ENCODE measurements around the gene C2orf69. TPM values are rescaled to one million over a fixed set of nuclear protein-coding genes. Genes with fewer than 3 reads are reported as not detected.
A peak's percentile ranks its signal among the peaks of the same experiment; 100 is the strongest.

The C2orf69 gene
- total RNA-seq, 1 experiment from 2014 or later: 22.0 TPM

DNA sequence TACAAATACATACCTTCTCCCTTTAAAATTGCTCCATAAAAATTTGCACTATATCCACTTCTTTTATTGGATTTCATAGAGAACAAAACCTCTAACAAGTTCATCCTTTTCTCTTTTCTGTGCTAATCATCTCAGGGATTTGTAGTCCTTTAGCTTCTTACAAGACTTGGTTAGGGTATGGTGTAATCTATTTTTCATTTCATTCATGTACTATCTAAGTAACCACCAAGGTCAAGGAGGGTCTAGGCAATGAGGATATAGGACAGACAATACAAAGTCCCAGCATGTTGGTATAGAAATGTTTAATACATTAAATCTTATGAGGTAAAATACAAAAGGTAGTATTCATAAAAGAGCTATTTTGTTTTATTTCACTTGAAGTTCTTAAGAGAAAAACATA lies 17.5 kb downstream of the C2orf69 start:
- Mint-ChIP-seq H3K27ac (peak overlapping the region; percentile 4 to 89 (median 41); a peak in 5 of 7 replicates), H3K36me3 (ENCODE audit: insufficient read depth in 1 of 3, low read depth in 3 of 3) (peaks cover 16 to 54% (median 42%) of the 10 kb centered on the region in 3 experiments; a peak in 6 of 7 replicates), H3K4me1 (peaks cover 27 to 30% of the 10 kb centered on the region in 2 experiments), H3K27me3 (ENCODE audit: low read depth) (no peaks in the 10 kb centered on the region), H3K4me3 (no peak overlapping the region), H3K9me3 (no peaks in the 10 kb centered on the region)
- H3T11ph ChIP-seq (ENCODE audit: low read length): no peak overlapping the region
- no peak overlapping the region for H2AK5ac ChIP-seq (ENCODE audit: insufficient read length, low read length)
- no peaks in the 10 kb centered on the region for H3K79me1 ChIP-seq (ENCODE audit: insufficient read depth, low read depth, low read length, poor library complexity, severe bottlenecking)
- no peaks in the 10 kb centered on the region for H4K20me1 ChIP-seq (ENCODE audit: control insufficient read depth, insufficient read depth, insufficient read length)
- no peak overlapping the region for H3K27ac ChIP-seq (ENCODE audit: insufficient read length, low read depth, low read length)
- no peak overlapping the region for H3K4ac ChIP-seq (ENCODE audit: low read depth, low read length)
- DNase-seq: no peak
- no peak overlapping the region for H2BK20ac ChIP-seq (ENCODE audit: low read depth, low read length, poor library complexity, severe bottlenecking)
- H3K23ac ChIP-seq (ENCODE audit: insufficient read length, low read depth, low read length): no peak overlapping the region
- no peaks in the 10 kb centered on the region for H3K4me1 ChIP-seq (ENCODE audit: insufficient read depth, low read length)
- no peak overlapping the region for H4K5ac ChIP-seq (ENCODE audit: insufficient read length, low read depth, low read length)
- H2BK15ac ChIP-seq (ENCODE audit: low read depth, low read length): no peak overlapping the region
- H2AFZ ChIP-seq (ENCODE audit: low read length): no peak overlapping the region
- no peak overlapping the region for H4K91ac ChIP-seq (ENCODE audit: insufficient read length, low read depth, low read length)
- H2BK120ac ChIP-seq (ENCODE audit: low read depth, low read length, poor library complexity, severe bottlenecking): no peak overlapping the region
- no peak overlapping the region for H3K9ac ChIP-seq (ENCODE audit: extremely low read depth, insufficient read length, low read length)
- no peaks in the 10 kb centered on the region for H3K27me3 ChIP-seq (ENCODE audit: insufficient read depth, low read length)
- H2BK12ac ChIP-seq (ENCODE audit: insufficient read length, low read depth, low read length): no peak overlapping the region
- H3K18ac ChIP-seq (ENCODE audit: insufficient read length, low read depth, low read length): no peak overlapping the region
- no peak overlapping the region for H3K4me2 ChIP-seq (ENCODE audit: insufficient read depth, insufficient read length, low read length)
- TF ChIP-seq, protein P1, sequence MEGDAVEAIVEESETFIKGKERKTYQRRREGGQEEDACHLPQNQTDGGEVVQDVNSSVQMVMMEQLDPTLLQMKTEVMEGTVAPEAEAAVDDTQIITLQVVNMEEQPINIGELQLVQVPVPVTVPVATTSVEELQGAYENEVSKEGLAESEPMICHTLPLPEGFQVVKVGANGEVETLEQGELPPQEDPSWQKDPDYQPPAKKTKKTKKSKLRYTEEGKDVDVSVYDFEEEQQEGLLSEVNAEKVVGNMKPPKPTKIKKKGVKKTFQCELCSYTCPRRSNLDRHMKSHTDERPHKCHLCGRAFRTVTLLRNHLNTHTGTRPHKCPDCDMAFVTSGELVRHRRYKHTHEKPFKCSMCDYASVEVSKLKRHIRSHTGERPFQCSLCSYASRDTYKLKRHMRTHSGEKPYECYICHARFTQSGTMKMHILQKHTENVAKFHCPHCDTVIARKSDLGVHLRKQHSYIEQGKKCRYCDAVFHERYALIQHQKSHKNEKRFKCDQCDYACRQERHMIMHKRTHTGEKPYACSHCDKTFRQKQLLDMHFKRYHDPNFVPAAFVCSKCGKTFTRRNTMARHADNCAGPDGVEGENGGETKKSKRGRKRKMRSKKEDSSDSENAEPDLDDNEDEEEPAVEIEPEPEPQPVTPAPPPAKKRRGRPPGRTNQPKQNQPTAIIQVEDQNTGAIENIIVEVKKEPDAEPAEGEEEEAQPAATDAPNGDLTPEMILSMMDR (conservative IDR thresholded peaks at IDR 0.05): no peak
- no peaks in the 10 kb centered on the region for H3K9me3 ChIP-seq (ENCODE audit: control insufficient read depth, low read depth, low read length)
- H2BK5ac ChIP-seq (ENCODE audit: insufficient read length, low read length): no peak overlapping the region
- H3K14ac ChIP-seq (ENCODE audit: insufficient read depth, low read length): no peak overlapping the region
- no peaks in the 10 kb centered on the region; the same call in 1 of the 2 replicates for H3K79me2 ChIP-seq (ENCODE audit: insufficient read depth, low read length)
- H3K23me2 ChIP-seq (ENCODE audit: insufficient read length, low read depth, low read length, poor library complexity, severe bottlenecking): no peaks in the 10 kb centered on the region
- no peak overlapping the region for H3K56ac ChIP-seq (ENCODE audit: insufficient read length, low read depth, low read length)
- H4K8ac ChIP-seq (replicated peaks; ENCODE audit: insufficient read length, low read depth, low read length): no peak overlapping the region

Measured in H9 (cell line).